ENCODE results near the gene SCIMP.
"Not testable (repeated sequence)": the region's sequence is repeated elsewhere in the genome, so short reads cannot be mapped to it uniquely, and the experiment has no call there.

Gene SCIMP

DNA sequence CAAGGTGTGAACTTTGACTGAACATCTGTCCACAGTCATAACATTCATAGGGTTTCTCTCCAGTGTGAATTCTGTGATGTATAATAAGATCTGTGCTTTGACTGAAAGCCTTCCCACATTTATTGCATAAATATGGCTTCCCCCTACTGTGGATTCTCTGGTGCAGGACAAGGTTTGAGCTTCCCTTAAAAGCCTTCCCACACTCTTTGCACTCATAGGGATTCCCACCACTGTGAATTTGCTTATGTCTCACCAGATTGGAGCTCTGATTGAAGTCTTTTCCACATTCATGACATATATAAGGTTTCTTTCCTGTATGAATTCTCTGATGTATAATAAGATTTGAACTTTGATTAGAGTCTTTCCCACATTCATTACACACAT is 51.3 kb downstream of the SCIMP start:
- DNase-seq: no peak

DNA sequence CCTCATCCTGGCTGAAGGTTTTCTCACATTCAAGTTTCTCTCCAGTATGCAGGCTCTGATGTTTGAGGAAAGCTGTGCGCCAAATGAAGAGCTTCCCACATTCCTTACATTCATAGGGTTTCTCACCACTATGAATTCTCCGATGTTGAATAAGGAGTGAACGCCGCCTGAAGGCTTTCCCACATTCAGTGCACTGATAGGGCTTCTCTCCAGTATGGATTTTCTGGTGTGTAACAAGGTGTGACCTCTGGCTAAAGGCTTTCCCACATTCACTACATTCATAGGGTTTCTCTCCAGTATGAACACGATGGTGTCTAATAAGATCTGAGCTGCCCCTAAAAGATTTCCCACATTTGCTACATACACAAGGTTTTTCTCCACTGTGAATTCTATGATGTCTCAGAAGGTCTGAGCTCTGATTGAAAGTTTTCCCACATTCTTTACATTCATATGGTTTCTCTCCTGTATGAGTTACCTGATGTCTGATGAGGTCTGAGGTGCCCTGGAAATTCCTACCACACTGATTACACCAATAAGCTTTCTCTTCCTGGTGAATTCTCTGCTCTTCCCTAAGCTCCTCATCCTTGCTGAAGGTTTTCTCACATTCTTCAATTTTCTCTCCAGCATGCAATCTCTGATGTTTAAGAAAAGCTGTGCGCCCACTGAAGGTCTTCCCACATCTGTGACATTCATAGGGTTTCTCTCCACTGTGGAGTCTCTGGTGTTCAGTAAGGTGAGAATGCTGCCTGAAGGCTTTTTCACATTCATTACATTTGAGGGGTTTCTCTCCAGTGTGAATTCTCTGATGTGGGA is 51.9 kb downstream of the SCIMP start:
- DNase-seq: no peak

DNA sequence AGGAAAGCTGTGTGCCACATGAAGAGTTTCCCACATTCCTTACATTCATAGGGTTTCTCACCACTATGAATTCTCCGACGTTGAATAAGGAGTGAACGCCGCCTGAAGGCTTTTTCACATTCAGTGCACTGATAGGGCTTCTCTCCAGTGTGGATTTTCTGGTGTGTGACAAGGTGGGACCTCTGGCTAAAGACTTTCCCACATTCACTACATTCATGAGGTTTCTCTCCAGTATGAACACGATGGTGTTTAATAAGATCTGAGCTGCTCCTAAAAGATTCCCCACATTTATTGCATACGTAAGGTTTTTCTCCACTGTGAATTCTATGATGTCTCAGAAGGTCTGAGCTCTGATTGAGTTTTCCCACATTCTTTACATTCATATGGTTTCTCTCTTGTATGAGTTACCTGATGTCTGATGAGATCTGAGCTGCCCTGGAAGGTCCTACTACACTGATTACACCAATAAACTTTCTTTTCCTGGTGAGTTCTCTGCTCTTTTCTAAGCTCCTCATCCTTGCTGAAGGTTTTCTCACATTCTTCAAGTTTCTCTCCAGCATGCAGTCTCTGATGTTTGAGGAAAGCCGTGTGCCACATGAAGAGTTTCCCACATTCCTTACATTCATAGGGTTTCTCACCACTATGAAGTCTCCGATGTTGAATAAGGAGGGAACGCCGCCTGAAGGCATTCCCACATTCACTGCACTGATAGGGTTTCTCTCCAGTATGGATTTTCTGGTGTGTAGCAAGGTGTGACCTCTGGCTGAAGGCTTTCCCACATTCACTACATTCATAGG is 53.0 kb downstream of the SCIMP start:
- no peak for DNase-seq

GRCh38 chr17:5179003-5179402 is 55.7 kb downstream of the SCIMP start:
- DNase-seq: no peak

DNA sequence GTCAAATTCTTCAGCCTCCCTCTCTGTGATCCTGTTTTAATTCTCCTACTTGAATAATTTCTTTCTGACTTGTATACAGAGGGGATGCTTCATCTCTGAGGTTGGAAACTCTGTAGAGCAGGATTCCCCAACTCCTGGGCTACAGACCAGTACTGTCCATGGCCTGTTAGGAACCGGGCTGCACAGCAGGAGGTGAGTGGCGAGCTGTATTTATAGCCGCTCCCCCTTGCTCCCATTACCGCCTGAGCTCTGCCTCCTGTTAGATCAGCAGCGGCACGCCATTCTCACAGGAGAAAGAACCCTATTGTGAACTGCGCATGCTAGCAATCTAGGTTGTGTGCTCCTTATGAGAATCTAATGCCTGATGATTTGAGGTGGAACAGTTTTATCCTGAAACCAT is 59.6 kb downstream of the SCIMP start:
- DNase-seq: not testable (repeated sequence)

DNA sequence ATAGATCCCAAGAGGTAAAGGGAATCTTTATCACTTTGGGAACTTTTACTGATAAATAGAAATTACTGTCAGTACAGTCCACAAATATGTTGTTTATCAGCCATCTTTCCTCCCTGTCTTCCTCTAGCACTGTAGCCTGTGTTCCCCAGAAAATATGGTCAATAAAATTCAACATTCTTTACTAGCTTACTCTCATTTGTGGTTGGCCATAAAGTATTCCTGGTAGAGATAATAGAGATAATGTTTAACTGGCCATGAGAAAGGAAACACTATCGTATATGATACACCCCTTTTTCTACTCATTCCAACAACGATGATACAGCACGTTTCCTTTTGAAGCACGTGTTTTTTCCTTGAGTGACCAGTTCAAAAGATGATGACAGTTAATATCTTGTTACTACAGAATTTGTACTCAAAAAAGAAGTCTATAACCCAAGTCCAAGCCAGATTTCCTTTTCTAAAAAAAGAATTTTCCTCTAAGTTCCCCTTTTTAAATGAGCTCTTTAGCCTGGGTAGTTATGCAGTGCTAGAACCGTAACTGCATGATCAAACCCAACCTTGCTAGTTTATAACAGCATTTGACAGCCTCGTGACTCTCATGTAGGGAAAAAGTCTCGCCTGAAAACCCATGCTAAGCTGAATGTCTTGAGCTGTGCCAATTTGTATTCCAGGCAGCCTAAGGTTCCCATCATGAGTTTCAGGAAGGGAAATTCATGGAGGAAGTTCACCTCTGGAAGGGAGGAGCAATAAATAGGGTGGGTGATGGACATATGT is 68.7 kb downstream of the SCIMP start:
- DNase-seq: not testable (repeated sequence)

DNA sequence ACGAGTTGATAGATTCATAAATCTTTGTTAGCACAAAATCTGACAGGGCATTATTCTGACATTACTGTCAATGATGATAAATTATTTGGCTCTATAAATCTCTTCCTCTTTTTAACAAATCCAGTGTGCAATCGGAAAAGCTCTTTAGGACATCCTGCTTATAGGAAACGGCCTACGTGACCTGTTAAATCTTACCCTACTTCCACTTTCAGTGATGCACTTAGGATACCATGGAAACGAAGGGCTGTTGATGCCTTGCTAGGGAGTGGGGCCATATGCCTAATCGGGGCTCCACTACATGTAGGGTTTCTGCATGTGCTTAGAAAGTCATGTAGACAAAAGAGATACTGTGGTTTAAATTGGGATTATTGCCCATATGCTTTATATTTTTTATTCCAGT is 70.2 kb downstream of the SCIMP start:
- DNase-seq: no peak

DNA sequence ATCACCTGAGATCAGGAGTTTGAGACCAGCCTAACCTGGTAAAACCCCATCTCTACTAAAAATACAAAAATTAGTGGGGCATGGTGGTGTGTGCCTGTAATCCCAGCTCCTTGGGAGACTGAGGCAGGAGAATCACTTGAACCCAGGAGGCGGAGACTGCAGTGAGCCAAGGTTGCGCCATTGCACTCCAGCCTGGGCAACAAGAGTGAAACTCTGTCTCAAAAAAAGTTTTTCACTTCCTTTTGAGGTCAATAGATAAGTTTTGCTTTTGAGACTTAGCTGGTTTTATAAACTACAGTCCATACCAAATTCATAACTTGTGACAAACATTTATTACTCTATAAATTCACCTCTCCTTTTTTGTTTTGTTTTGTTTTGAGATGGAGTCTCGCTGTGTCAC is 72.9 kb downstream of the SCIMP start:
- DNase-seq: not testable (repeated sequence)

GRCh38 chr17:5160702-5161101 is 74.0 kb downstream of the SCIMP start:
- not testable (repeated sequence) for DNase-seq
